HG02884 (cell line): ENCODE data around the gene RP2.

Experiments used
- ATAC-seq: cut with Tn5 transposase; IDR thresholded peaks from one replicate; pipeline ENCODE4 v1.9.1; 2021; ENCODE audit warnings: mild to moderate bottlenecking, moderate library complexity; ENCODE audit not compliant: unreplicated experiment

RP2 gene

GRCh38 chrX:46836701-46837557 is at the start of gene RP2:
Gene RP2 (plus strand): TSS chrX:46837043. CDS start chrX:46837101, 58 bp downstream.
- peak; percentile 93 for ATAC-seq

DNA sequence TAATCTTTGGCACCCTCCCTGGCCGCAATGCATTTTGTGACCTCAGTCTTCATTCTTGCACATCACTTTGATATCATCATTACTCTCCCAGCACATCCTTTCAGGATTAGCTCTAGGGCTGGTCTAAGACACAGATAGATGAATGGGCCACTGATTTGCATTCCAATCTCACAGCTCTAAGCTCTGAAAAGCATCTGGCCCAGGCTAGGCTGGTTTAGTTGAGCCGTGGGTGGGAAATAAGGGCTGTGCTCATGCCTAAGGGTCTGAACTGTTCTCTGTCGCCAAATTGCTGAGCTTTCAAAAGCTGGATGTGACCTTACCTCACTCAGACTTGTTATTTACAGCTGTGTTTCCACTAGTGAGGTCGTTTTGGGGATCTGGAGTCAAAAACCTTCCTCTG is 47.9 kb upstream of the RP2 start:
- ATAC-seq, result no peak

GRCh38 chrX:46791927-46792809 is 44.7 kb upstream of the RP2 start:
- ATAC-seq, result peak; percentile 57

- peak; percentile 16 for ATAC-seq
Observed at GRCh38 chrX:46792810-46793188, 44.0 kb upstream of the RP2 start.

DNA sequence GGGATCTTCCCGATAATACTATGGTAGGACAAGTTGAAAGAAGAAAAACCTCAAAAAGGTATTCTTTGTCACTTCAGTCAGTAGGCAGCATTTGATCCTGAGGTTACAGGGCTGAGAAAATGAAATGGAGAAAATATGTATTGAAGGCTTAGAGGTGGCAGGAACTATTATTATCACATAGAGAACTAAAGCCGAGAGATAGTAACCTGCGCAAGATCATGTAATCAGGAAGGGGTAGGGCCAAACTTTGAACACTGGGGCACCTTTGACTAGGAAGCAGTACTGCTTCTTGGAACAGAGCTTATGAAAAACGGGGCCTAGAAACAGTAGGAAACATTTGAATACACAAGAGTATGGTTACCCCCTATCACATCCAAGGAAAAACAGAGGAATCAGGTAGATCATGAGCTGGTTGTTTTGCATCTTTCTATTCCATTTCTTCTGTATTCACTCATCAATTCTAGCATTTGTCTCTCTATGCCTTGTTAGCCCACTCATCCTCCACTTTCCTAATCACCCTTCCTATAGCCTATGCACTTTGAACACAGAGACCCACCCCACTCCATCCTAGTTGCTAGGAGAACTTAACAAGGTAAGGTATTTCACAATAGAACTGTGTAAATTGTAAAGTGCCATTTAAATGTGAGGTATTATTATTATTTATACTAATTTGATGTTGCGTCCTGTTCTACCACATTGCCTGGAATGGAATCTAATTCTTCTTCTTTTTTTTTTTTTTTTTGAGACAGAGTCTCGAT is 43.3 kb upstream of the RP2 start:
- ATAC-seq, result no peak

DNA sequence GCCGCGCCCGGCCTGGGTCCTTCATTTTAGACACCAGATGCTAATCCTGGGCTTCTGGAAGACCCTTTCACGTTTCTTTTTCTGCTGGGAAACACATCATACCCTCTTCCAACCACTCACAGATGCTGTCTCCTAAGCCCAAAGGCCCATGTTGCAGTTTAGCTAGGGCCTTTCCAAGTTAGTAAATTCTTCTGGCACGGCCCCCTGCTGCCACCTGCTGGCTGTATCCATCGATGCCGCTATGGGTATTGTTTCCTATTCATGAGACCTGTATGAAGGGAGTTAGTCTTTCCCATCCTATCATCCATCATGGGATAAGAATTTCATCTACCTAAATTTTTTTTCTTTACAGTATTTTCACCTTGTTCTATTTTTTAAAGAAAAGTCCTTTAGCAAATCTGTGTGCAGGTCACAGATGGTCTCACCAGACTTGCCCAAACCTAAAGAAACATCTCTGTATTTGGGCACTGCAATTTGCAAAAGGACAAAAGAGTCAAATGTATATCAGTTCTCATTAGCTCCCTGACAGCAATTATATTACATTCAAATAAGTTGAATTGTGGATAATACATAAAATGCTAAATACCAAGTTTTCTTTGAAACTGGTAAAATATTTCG is 40.2 kb upstream of the RP2 start:
- ATAC-seq, result no peak

- no peak for ATAC-seq
Observed at GRCh38 chrX:46803140-46803539, 33.7 kb upstream of the RP2 start.

- no peak for ATAC-seq
Observed at GRCh38 chrX:46805270-46805669, 31.6 kb upstream of the RP2 start.

DNA sequence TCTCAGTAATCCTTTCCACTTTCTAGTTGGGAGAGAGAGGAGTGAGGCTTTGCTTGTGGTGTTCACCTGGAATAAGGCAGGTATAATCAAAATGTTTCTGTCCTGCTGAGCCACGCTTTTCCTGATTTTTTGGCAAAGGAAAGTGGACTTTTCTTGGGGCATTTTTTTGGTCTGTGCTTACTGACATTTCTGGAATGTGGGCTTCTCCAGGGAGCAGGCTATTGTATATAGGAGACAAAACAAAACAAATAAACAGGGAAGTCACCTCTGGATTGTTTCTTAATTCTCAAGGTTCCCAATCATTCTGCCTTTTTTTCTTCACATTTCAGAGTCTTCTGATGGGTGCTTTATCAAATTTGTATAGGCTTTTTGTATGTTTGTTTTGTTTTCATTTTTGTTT is 25.7 kb upstream of the RP2 start:
- no peak for ATAC-seq

- no peak for ATAC-seq
Observed at GRCh38 chrX:46812445-46812844, 24.4 kb upstream of the RP2 start.

DNA sequence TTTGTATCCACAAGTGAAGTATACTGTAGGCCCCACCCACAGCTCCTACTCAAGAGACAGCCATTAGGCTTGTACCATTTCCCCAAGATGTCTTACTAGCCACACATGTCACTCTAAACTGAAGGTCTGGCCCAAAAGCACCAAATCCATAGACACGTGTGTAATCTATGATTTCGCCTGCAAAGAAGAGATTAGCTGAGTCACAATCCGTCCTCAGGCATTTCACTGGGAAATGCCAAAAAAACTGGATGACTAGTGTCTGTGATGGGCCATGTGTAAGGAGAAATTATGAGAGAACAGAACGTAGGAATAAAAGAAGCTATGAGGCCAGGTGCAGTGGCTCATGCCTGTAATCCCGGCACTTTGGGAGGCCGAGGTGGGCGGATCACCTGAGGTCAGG is 21.9 kb upstream of the RP2 start:
- ATAC-seq, result no peak

- ATAC-seq, result no peak
Observed at GRCh38 chrX:46819136-46819535, 17.7 kb upstream of the RP2 start.

DNA sequence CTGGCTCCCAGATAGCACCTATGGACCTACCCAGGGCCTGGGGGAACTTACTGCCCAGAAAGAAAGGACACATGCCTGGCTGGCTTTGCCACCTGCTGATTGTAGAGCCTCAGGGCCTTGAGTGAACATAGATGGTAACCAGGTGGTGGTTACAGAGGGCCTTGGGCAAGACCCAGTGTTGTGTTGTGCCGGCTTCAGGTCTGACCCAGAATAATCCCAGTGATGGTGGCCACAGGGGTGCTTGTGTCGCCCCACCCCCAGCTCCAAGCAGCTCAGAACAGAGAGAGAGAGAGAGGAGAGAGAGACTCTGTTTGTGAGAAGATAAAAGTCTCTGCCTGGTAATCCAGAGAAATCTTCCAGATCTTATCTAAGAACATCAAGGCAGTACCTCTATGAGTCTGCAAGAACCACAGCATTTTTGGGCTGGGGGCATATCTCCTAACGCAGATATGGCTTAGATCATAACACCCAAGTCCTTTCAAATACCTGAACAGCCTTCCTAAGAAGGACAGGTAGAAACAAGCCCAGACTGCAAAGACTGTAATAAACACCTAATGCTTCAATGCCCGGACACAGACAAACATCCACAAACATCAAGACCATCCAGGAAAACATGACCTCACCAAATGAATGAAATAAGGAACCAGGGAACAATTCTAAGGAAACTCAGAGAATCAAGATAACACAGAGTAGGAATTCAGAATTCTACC is 16.3 kb upstream of the RP2 start:
- no peak for ATAC-seq

DNA sequence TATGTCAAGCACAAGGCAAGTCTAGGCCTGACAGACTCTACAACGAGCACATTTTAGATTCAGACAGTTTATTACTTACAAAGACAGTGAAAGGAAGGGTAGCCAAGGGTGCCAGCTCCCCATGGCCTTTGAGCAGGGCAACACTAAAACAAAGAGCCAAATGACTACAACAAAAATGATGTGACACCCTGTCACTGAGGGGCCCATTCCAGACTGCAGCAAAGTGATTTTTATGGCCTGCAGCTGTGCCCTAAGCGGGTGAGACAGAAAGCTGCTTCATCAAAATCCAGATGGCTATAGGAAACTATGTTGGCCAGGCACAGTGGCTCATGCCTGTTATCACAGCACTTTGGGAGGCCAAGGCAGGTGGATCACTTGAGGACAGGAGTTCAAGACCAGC is 13.4 kb upstream of the RP2 start:
- ATAC-seq, result no peak

GRCh38 chrX:46831765-46832327 is 5.0 kb upstream of the RP2 start:
- ATAC-seq, result no peak

GRCh38 chrX:46837558-46838485 is 979 bp downstream of the RP2 start:
- no peak for ATAC-seq

DNA sequence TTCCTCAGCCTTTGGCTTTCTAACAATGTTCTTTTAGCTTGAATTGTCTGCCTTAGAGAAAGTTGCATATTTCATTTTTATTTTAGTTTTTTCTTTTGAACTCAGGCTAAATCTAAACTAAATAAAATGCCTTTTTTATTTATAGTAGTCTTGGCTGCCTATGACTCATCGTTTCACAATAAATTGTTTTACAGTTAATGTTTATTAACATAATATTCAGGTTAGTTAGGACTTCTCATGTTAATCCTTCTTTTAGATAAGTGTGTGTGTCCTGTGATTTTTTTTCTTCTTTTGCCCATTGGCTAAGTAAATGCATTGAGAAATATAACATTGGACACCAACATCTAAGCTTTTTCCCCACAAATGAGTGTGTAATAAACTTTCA is 1.6 kb downstream of the RP2 start:
- no peak for ATAC-seq

GRCh38 chrX:46838974-46839480 is 2.2 kb downstream of the RP2 start:
- no peak for ATAC-seq

DNA sequence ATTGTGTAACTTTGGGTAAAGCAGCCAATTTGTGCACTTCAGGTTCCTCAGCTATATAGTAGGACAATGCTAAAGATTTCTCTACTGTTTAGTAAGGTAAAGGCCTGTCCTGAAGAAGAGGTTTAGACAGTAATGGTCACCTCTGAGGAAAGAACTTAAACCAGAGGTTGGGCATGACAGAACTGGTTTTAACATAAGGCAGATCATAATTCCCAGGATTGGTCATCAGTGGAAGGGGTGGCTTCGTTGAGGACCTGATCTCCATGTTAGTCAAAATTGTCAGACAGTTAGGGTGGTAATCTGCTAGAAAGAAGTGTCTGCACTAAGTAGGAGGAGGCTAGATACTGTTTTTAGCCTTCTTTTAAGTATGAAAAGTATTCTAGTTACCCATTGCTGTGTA is 4.1 kb downstream of the RP2 start:
- ATAC-seq, result no peak
